ENCODE results near the gene GSE1. TPM values are rescaled to one million over a fixed set of nuclear protein-coding genes. Genes with fewer than 3 reads are reported as not detected.

Gene GSE1
- total RNA-seq, 2 experiments from 2014 or later: 25.1 to 27.6 TPM

- Mint-ChIP-seq H3K27me3 (no peaks in the 10 kb centered on the region), H3K36me3 (peaks cover 4% of the 10 kb centered on the region), H3K4me1 (peaks cover under 1% of the 10 kb centered on the region), H3K9me3 (peaks cover 3% of the 10 kb centered on the region), H3K27ac (no peak overlapping the region), H3K4me3 (no peak overlapping the region)
- no peak for DNase-seq
These were observed 96.9 kb downstream of the GSE1 start for GRCh38 chr16:85709766-85710585.

GRCh38 chr16:85710732-85711131, 97.6 kb downstream of the GSE1 start:
- H3K4me1 Mint-ChIP-seq: peaks cover 6% of the 10 kb centered on the region
- H3K9me3 Mint-ChIP-seq: peaks cover 3% of the 10 kb centered on the region
- no peak overlapping the region for H3K4me3 Mint-ChIP-seq
- DNase-seq: no peak
- H3K27me3 Mint-ChIP-seq: no peaks in the 10 kb centered on the region
- H3K27ac Mint-ChIP-seq: no peak overlapping the region
- H3K36me3 Mint-ChIP-seq: peaks cover 4% of the 10 kb centered on the region

GRCh38 chr16:85711982-85712587, 99.0 kb downstream of the GSE1 start:
- peaks cover 3% of the 10 kb centered on the region for H3K9me3 Mint-ChIP-seq
- peaks cover 4% of the 10 kb centered on the region for H3K36me3 Mint-ChIP-seq
- no peak for DNase-seq
- H3K27ac Mint-ChIP-seq: no peak overlapping the region
- H3K4me1 Mint-ChIP-seq: peaks cover 14% of the 10 kb centered on the region
- peaks cover 9% of the 10 kb centered on the region for H3K27me3 Mint-ChIP-seq
- H3K4me3 Mint-ChIP-seq: no peak overlapping the region

- Mint-ChIP-seq H3K27ac (no peak overlapping the region), H3K27me3 (peaks cover 9% of the 10 kb centered on the region), H3K36me3 (peaks cover 4% of the 10 kb centered on the region), H3K9me3 (peaks cover 3% of the 10 kb centered on the region), H3K4me3 (no peak overlapping the region), H3K4me1 (peaks cover 14% of the 10 kb centered on the region)
- no peak for DNase-seq
These were observed 99.7 kb downstream of the GSE1 start for GRCh38 chr16:85712801-85713200.

GRCh38 chr16:85715169-85716021, 102.3 kb downstream of the GSE1 start:
- Mint-ChIP-seq H3K4me1 (peaks cover 17% of the 10 kb centered on the region), H3K27me3 (peaks cover 9% of the 10 kb centered on the region), H3K36me3 (peaks cover 4% of the 10 kb centered on the region), H3K27ac (no peak overlapping the region), H3K9me3 (peaks cover 3% of the 10 kb centered on the region), H3K4me3 (no peak overlapping the region)
- peak; percentile 22 for DNase-seq

- Mint-ChIP-seq H3K27me3 (peaks cover 9% of the 10 kb centered on the region), H3K4me1 (peaks cover 17% of the 10 kb centered on the region), H3K36me3 (peaks cover 4% of the 10 kb centered on the region), H3K27ac (no peak overlapping the region), H3K9me3 (peaks cover 3% of the 10 kb centered on the region), H3K4me3 (no peak overlapping the region)
- DNase-seq: no peak
These were observed 103.0 kb downstream of the GSE1 start for GRCh38 chr16:85716022-85716679.

- DNase-seq: no peak
- H3K4me3 Mint-ChIP-seq: no peak overlapping the region
These were observed 103.5 kb downstream of the GSE1 start for GRCh38 chr16:85716680-85717038.

GRCh38 chr16:85717393-85718152, 104.5 kb downstream of the GSE1 start:
- H3K36me3 Mint-ChIP-seq: no peaks in the 10 kb centered on the region
- H3K4me1 Mint-ChIP-seq: peaks cover 17% of the 10 kb centered on the region
- peaks cover 9% of the 10 kb centered on the region for H3K27me3 Mint-ChIP-seq
- H3K4me3 Mint-ChIP-seq: no peak overlapping the region
- DNase-seq: peak; percentile 58
- H3K27ac Mint-ChIP-seq: no peak overlapping the region
- no peaks in the 10 kb centered on the region for H3K9me3 Mint-ChIP-seq

More at GRCh38 chr16:85716680-85717038, 103.5 kb downstream of the GSE1 start:
- peaks cover 9% of the 10 kb centered on the region for H3K27me3 Mint-ChIP-seq
- H3K9me3 Mint-ChIP-seq: peaks cover 3% of the 10 kb centered on the region
- H3K36me3 Mint-ChIP-seq: peaks cover 4% of the 10 kb centered on the region
- H3K4me1 Mint-ChIP-seq: peaks cover 17% of the 10 kb centered on the region
- H3K27ac Mint-ChIP-seq: no peak overlapping the region

- DNase-seq: no peak
- H3K4me3 Mint-ChIP-seq: no peak overlapping the region
- H3K27me3 Mint-ChIP-seq: peaks cover 9% of the 10 kb centered on the region
- peaks cover 17% of the 10 kb centered on the region for H3K4me1 Mint-ChIP-seq
- H3K27ac Mint-ChIP-seq: no peak overlapping the region
- H3K9me3 Mint-ChIP-seq: no peaks in the 10 kb centered on the region
- no peaks in the 10 kb centered on the region for H3K36me3 Mint-ChIP-seq
These were observed 105.0 kb downstream of the GSE1 start for GRCh38 chr16:85718153-85718477.

- Mint-ChIP-seq H3K4me1 (peaks cover 17% of the 10 kb centered on the region), H3K9me3 (no peaks in the 10 kb centered on the region), H3K36me3 (no peaks in the 10 kb centered on the region), H3K27me3 (peaks cover 9% of the 10 kb centered on the region), H3K27ac (no peak overlapping the region), H3K4me3 (no peak overlapping the region)
- DNase-seq: no peak
These were observed 105.6 kb downstream of the GSE1 start for GRCh38 chr16:85718682-85719081.

GRCh38 chr16:85719605-85720301, 106.6 kb downstream of the GSE1 start:
- Mint-ChIP-seq H3K4me3 (no peak overlapping the region), H3K27me3 (peaks cover 9% of the 10 kb centered on the region), H3K36me3 (no peaks in the 10 kb centered on the region), H3K4me1 (peaks cover 17% of the 10 kb centered on the region), H3K27ac (no peak overlapping the region), H3K9me3 (no peaks in the 10 kb centered on the region)
- no peak for DNase-seq

- DNase-seq: no peak
- H3K36me3 Mint-ChIP-seq: no peaks in the 10 kb centered on the region
- peaks cover 14% of the 10 kb centered on the region for H3K4me1 Mint-ChIP-seq
- H3K4me3 Mint-ChIP-seq: no peak overlapping the region
- peaks cover 9% of the 10 kb centered on the region for H3K27me3 Mint-ChIP-seq
- no peaks in the 10 kb centered on the region for H3K9me3 Mint-ChIP-seq
- no peak overlapping the region for H3K27ac Mint-ChIP-seq
These were observed 107.1 kb downstream of the GSE1 start for GRCh38 chr16:85720302-85720637.

GRCh38 chr16:85722128-85722893, 109.2 kb downstream of the GSE1 start:
- Mint-ChIP-seq H3K4me1 (peaks cover 3% of the 10 kb centered on the region), H3K9me3 (no peaks in the 10 kb centered on the region), H3K27ac (no peak overlapping the region), H3K4me3 (no peak overlapping the region), H3K36me3 (no peaks in the 10 kb centered on the region), H3K27me3 (no peaks in the 10 kb centered on the region)
- no peak for DNase-seq

All from activated naive CD8-positive, alpha-beta T cell treated with anti-CD3 and anti-CD28 coated beads for 36 hours (primary cell).